Glomerular visceral epithelial cell (primary cell): ENCODE results near the gene SIRT6.
"Not testable (repeated sequence)": the region's sequence is repeated elsewhere in the genome, so short reads cannot be mapped to it uniquely, and the experiment has no call there.

ENCODE experiments used
- DNase-seq: peaks from one replicate; pipeline ENCODE4 v3.0.0-alpha.2; 2016; ENCODE audit errors: extremely low spot score

The SIRT6 gene

GRCh38 chr19:4174895-4175668, 7.3 kb downstream of the SIRT6 start:
- no peak for DNase-seq

- no peak for DNase-seq
Observed at GRCh38 chr19:4174213-4174894, 8.0 kb downstream of the SIRT6 start.

- no peak for DNase-seq
Observed at GRCh38 chr19:4173479-4174212, 8.7 kb downstream of the SIRT6 start.

- DNase-seq, result peak; percentile 36
Observed at GRCh38 chr19:4172861-4173473, 9.4 kb downstream of the SIRT6 start.

- no peak for DNase-seq
Observed at GRCh38 chr19:4171676-4172075, 10.7 kb downstream of the SIRT6 start.

- no peak for DNase-seq
Observed at GRCh38 chr19:4164262-4164661, 18.1 kb downstream of the SIRT6 start.

GRCh38 chr19:4161415-4162077, 20.8 kb downstream of the SIRT6 start:
- DNase-seq, result no peak

- DNase-seq, result not testable (repeated sequence)
Observed at GRCh38 chr19:4157971-4158370, 24.4 kb downstream of the SIRT6 start.

GRCh38 chr19:4157164-4157563, 25.2 kb downstream of the SIRT6 start:
- DNase-seq, result no peak

- DNase-seq, result no peak
Observed at GRCh38 chr19:4154571-4155312, 27.6 kb downstream of the SIRT6 start.

GRCh38 chr19:4152241-4152998, 29.9 kb downstream of the SIRT6 start:
- no peak for DNase-seq

GRCh38 chr19:4151623-4152022, 30.7 kb downstream of the SIRT6 start:
- no peak for DNase-seq

GRCh38 chr19:4149518-4150288, 32.7 kb downstream of the SIRT6 start:
- no peak for DNase-seq

- no peak for DNase-seq
Observed at GRCh38 chr19:4144666-4145249, 37.6 kb downstream of the SIRT6 start.

- DNase-seq, result not testable (repeated sequence)
Observed at GRCh38 chr19:4142916-4143315, 39.4 kb downstream of the SIRT6 start.

- DNase-seq, result peak; percentile 61
Observed at GRCh38 chr19:4140237-4140711, 42.1 kb downstream of the SIRT6 start.

- DNase-seq, result peak; percentile 72
Observed at GRCh38 chr19:4139614-4140236, 42.6 kb downstream of the SIRT6 start.

GRCh38 chr19:4138445-4138844, 43.9 kb downstream of the SIRT6 start:
- no peak for DNase-seq
